Natural killer cell (primary cell): ENCODE measurements around the gene ATRX. TPM values are rescaled to one million over a fixed set of nuclear protein-coding genes. Genes with fewer than 3 reads are reported as not detected.
"Not testable (repeated sequence)": the region's sequence is repeated elsewhere in the genome, so short reads cannot be mapped to it uniquely, and the experiment has no call there.

Source experiments
- ATAC-seq, 3 donors: fragments of 150-1000 bp in 2 of 3; fragments of 200-7000 bp in 1 of 3; cut with Tn5 transposase; 1 replicate in 1 of 3; 2 replicates in 2 of 3; pipeline ENCODE4 v1.10.0; 2021; ENCODE audit warnings: mild to moderate bottlenecking in 2 of 3, moderate library complexity in 2 of 3
- DNase-seq, 2 donors: peaks; one replicate each; pipeline versions ENCODE4 v3.0.0 to v3.0.0-alpha.2; 2013 to 2021; ENCODE audit warnings: mixed read lengths in 1 of 2
- H3K27ac ChIP-seq: one replicate; pipeline ENCODE4 v1.5.1; 2013; ENCODE audit warnings: mild to moderate bottlenecking, low read length
- H3K27me3 ChIP-seq: one replicate; pipeline ENCODE4 v1.6.1; 2013; ENCODE audit warnings: low read length; ENCODE audit not compliant: control insufficient read depth, insufficient read depth
- H3K36me3 ChIP-seq: one replicate; pipeline ENCODE4 v1.6.1; 2013; ENCODE audit warnings: low read length; ENCODE audit not compliant: control insufficient read depth, insufficient read depth
- H3K4me1 ChIP-seq: one replicate; pipeline ENCODE4 v1.6.1; 2013; ENCODE audit warnings: low read length; ENCODE audit not compliant: control insufficient read depth, insufficient read depth
- H3K4me3 ChIP-seq: one replicate; pipeline ENCODE4 v1.5.1; 2013; ENCODE audit warnings: low read length
- H3K9me3 ChIP-seq: one replicate; pipeline ENCODE4 v1.6.1; 2013; ENCODE audit warnings: low read length; ENCODE audit not compliant: control insufficient read depth, insufficient read depth
- H3K27ac Mint-ChIP-seq, 2 donors: one replicate each; pipeline ENCODE4 v1.8.0; 2022; ENCODE audit warnings: mild to moderate bottlenecking in 2 of 2, mixed read lengths in 2 of 2, moderate library complexity in 1 of 2
- H3K27me3 Mint-ChIP-seq, 2 donors: one replicate each; pipeline ENCODE4 v1.8.0; 2022; ENCODE audit warnings: low read depth in 2 of 2, mixed read lengths in 2 of 2
- H3K36me3 Mint-ChIP-seq: one replicate; pipeline ENCODE4 v1.8.0; 2022; ENCODE audit warnings: mixed read lengths
- H3K4me1 Mint-ChIP-seq, 2 donors: one replicate each; pipeline ENCODE4 v1.8.0; 2022; ENCODE audit warnings: mixed read lengths in 2 of 2
- H3K4me3 Mint-ChIP-seq: one replicate; pipeline ENCODE4 v1.8.0; 2022; ENCODE audit warnings: mild to moderate bottlenecking, moderate library complexity, mixed read lengths
- H3K9me3 Mint-ChIP-seq, 2 donors: one replicate each; pipeline ENCODE4 v1.8.0; 2022; ENCODE audit warnings: mixed read lengths in 2 of 2
- CTCF ChIP-seq: fragments of 200-600 bp; IDR thresholded peaks from one replicate; pipeline ENCODE4 v1.8.0; 2022; ENCODE audit warnings: antibody characterized with exemption
- WGBS: methylation state at CpG from one replicate; pipeline ENCODE4 v1.1.7; 2013; ENCODE audit warnings: missing lambda C conversion rate; ENCODE audit not compliant: insufficient coverage; 5-methylcytosine and 5-hydroxymethylcytosine counted together
- intact Hi-C: fragments of 100-400 bp; cut with micrococcal nuclease; formaldehyde crosslinking; loops from one replicate; pipeline ENCODE4 v1.14.2; 2022
- total RNA-seq, 4 donors: library from RNA; stranded (reverse); fragments of 120-200 nt in 1 of 4; gene quantifications; one replicate each; pipeline versions ENCODE4 v1.2.3 to v1.2.4, GENCODE V29; 2013 to 2022

ATRX gene
- total RNA-seq, 3 donors from 2014 or later (not counting 1 experiment from before 2014, with no cell fraction given): 136 to 162 (median 159) TPM

DNA sequence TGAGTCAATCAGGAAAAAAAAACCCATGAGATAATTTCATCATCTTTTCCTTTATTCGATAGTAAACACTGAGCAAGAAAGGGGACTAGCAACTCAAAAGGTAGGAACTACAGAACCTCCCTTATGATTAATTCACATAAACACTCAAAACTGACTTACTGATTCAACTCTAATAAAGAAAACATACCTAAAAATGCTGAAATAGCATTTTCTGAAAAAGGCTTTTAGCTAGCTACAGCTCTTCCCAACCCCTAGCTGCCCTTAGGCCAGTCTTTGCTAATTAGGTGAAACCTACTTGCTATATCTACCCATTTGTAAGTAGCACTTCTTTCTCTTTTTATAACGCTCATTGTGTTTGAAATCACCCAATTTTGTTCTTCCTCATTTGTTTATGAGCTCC, 150.6 kb downstream of the ATRX start:
- ATAC-seq (no peak), DNase-seq (no peak)
- H3K27me3 ChIP-seq: no peaks in the 10 kb centered on the region
- H3K27ac ChIP-seq: no peak overlapping the region
- Mint-ChIP-seq H3K9me3 (no peaks in the 10 kb centered on the region), H3K4me1 (peaks cover 0 to 8% of the 10 kb centered on the region in 2 donors), H3K36me3 (no peaks in the 10 kb centered on the region), H3K4me3 (no peak overlapping the region), H3K27ac (no peak overlapping the region), H3K27me3 (no peaks in the 10 kb centered on the region)
- no peak overlapping the region for H3K4me3 ChIP-seq
- no peak for TF ChIP-seq CTCF
- H3K9me3 ChIP-seq: no peaks in the 10 kb centered on the region
- WGBS: 100% methylated on average over 2 of the region's 2 CpGs
- intact Hi-C loops: no loop called here
- peaks cover 28% of the 10 kb centered on the region for H3K36me3 ChIP-seq
- H3K4me1 ChIP-seq: no peaks in the 10 kb centered on the region

GRCh38 chrX:77628294-77629025, 157.6 kb downstream of the ATRX start:
- ATAC-seq (no peak), DNase-seq (peak in 1 of 2 donors; percentile 1)
- Mint-ChIP-seq H3K27me3 (no peaks in the 10 kb centered on the region), H3K4me3 (no peak overlapping the region), H3K36me3 (no peaks in the 10 kb centered on the region), H3K27ac (peak overlapping the region in 1 of 2 donors; percentile 15), H3K9me3 (no peaks in the 10 kb centered on the region), H3K4me1 (peaks cover 7 to 8% of the 10 kb centered on the region in 2 donors)
- no peaks in the 10 kb centered on the region for H3K4me1 ChIP-seq
- peaks cover 6% of the 10 kb centered on the region for H3K36me3 ChIP-seq
- no peak for TF ChIP-seq CTCF
- no peak overlapping the region for H3K4me3 ChIP-seq
- H3K27me3 ChIP-seq: no peaks in the 10 kb centered on the region
- 100% methylated on average over 1 of the region's 1 CpG for WGBS
- H3K27ac ChIP-seq: no peak overlapping the region
- intact Hi-C loops: no loop called here
- no peaks in the 10 kb centered on the region for H3K9me3 ChIP-seq

DNA sequence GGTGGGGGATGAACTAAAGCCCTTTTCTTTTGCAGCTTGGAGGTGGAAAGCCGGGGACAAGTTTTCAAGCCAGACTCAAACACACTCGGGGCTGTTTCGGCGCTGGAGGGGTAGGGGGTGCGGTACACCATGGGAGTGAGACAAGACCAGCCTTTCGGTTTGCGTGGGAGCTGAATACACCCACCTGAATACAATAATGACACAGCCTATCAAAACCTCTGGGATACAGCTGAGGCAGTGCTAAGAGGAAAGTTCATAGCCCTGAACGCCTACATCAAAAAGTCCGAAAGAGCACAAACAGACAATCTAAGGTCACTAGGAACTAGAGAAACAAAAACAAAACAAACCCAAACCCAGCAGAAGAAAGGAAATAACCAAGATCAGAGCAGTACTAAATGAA, 163.3 kb downstream of the ATRX start:
- WGBS: 92% methylated on average over 2 of the region's 9 CpGs
- peaks cover 12 to 18% of the 10 kb centered on the region in 2 donors for H3K4me1 Mint-ChIP-seq
- intact Hi-C loops: no loop called here
- peak overlapping the region in 1 of 2 donors; percentile 49 for H3K27ac Mint-ChIP-seq
- H3K27me3 Mint-ChIP-seq: no peaks in the 10 kb centered on the region
- H3K36me3 ChIP-seq: no peaks in the 10 kb centered on the region
- H3K4me1 ChIP-seq: no peaks in the 10 kb centered on the region
- no peak overlapping the region for H3K4me3 ChIP-seq
- no peak overlapping the region for H3K27ac ChIP-seq
- H3K27me3 ChIP-seq: no peaks in the 10 kb centered on the region
- TF ChIP-seq CTCF: no peak
- H3K9me3 ChIP-seq: no peaks in the 10 kb centered on the region
- no peak for DNase-seq
- no peaks in the 10 kb centered on the region for H3K9me3 Mint-ChIP-seq
- H3K36me3 Mint-ChIP-seq: no peaks in the 10 kb centered on the region
- H3K4me3 Mint-ChIP-seq: no peak overlapping the region
- no peak for ATAC-seq

DNA sequence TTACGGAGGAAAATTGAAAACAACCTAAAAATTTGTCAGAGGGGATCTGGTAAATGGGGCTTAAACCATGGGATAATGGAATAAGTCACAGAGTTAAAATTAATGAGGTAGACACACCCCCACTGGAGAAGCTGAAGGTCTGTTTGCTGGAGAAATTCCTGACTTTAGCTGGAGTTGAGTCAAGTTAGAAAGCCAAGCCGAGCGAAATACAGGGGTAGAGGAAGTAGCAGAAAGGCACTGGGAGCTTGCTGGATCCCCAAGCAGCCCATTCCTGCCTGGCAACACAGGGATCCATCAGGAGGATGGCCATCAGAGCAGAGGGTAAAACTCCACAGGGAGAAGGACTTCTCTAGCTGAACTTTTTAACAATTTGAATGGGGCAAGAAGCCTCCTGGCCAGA, 163.8 kb downstream of the ATRX start:
- H3K4me3 Mint-ChIP-seq: no peak overlapping the region
- ATAC-seq (no peak), DNase-seq (no peak)
- 91% methylated on average over 3 of the region's 3 CpGs for WGBS
- TF ChIP-seq CTCF: no peak
- Histone ChIP-seq H3K27me3 (no peaks in the 10 kb centered on the region), H3K36me3 (no peaks in the 10 kb centered on the region), H3K9me3 (no peaks in the 10 kb centered on the region), H3K27ac (no peak overlapping the region), H3K4me1 (no peaks in the 10 kb centered on the region), H3K4me3 (no peak overlapping the region)
- intact Hi-C loops: no loop called here
- no peaks in the 10 kb centered on the region for H3K9me3 Mint-ChIP-seq
- H3K36me3 Mint-ChIP-seq: no peaks in the 10 kb centered on the region
- H3K27me3 Mint-ChIP-seq: no peaks in the 10 kb centered on the region
- peaks cover 12 to 19% of the 10 kb centered on the region in 2 donors for H3K4me1 Mint-ChIP-seq
- H3K27ac Mint-ChIP-seq: peak overlapping the region in 1 of 2 donors; percentile 49

DNA sequence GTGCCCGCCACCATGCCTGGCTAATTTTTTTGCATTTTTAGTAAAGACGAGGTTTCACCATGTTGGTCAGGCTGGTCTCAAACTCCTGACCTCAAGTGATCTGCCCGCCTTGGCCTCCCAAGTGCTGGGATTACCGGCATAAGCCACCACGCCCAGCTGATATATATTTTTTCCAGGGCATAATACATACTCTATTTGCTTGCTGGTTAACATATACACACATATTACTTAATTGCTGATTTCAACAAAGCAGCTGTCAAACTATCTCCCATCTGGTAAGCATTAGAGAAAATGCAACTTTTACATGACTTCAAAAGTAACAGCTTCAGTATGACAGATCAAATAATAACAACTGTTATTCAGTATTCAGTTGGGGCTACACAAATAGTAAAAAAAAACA, 164.6 kb downstream of the ATRX start:
- H3K9me3 Mint-ChIP-seq, H3K36me3 Mint-ChIP-seq, H3K27me3 Mint-ChIP-seq, H3K36me3 ChIP-seq, intact Hi-C loops, DNase-seq, ATAC-seq, H3K4me3 ChIP-seq, H3K9me3 ChIP-seq, H3K4me1 ChIP-seq, H3K4me3 Mint-ChIP-seq, H3K27ac ChIP-seq, H3K27ac Mint-ChIP-seq, H3K27me3 ChIP-seq: not testable (repeated sequence)
- WGBS: 96% methylated on average over 5 of the region's 5 CpGs
- H3K4me1 Mint-ChIP-seq: peaks cover 12 to 21% of the 10 kb centered on the region in 2 donors
